Lower lobe of right lung (tissue), 2 donors: ENCODE data around the gene ZNF212. TPM values are rescaled to one million over a fixed set of nuclear protein-coding genes. Genes with fewer than 3 reads are reported as not detected.

ENCODE experiments used
- ATAC-seq, 2 donors: fragments of 200-7000 bp; cut with Tn5 transposase; one replicate each; pipeline ENCODE4 v1.9.1; 2020 to 2022; ENCODE audit warnings: mild to moderate bottlenecking in 2 of 2, moderate library complexity in 2 of 2
- DNase-seq: peaks from one replicate; pipeline ENCODE4 v3.0.0-alpha.2; 2020
- H3K27ac ChIP-seq: fragments of 200-600 bp; one replicate; pipeline ENCODE4 v1.8.0; 2022
- H3K27me3 ChIP-seq: fragments of 200-600 bp; one replicate; pipeline ENCODE4 v1.8.0; 2022; ENCODE audit warnings: low read depth
- H3K36me3 ChIP-seq: fragments of 200-600 bp; one replicate; pipeline ENCODE4 v1.8.0; 2022; ENCODE audit warnings: mild to moderate bottlenecking
- H3K4me1 ChIP-seq: fragments of 200-600 bp; one replicate; pipeline ENCODE4 v1.8.0; 2022
- H3K4me3 ChIP-seq: fragments of 200-600 bp; one replicate; pipeline ENCODE4 v1.8.0; 2022; ENCODE audit warnings: mild to moderate bottlenecking
- H3K9me3 ChIP-seq: fragments of 200-600 bp; one replicate; pipeline ENCODE4 v1.8.0; 2022
- intact Hi-C: fragments of 100-400 bp; cut with DNase I; formaldehyde crosslinking; loops from one replicate; pipeline ENCODE4 v1.11.0; 2022
- total RNA-seq: library from RNA; stranded (reverse); fragmentation: NEBNext Ultra II Directional; extraction: Animal tissue kit (Norgen Biotek cat#: 25700); gene quantifications from one replicate; pipeline ENCODE4 v1.2.1, GENCODE V29; 2021
- TF ChIP-seq, protein P1 (sequence below): fragments of 200-600 bp; IDR thresholded peaks from one replicate; pipeline ENCODE4 v1.8.0; 2022; ENCODE audit warnings: antibody characterized with exemption, mild to moderate bottlenecking
- donor health status: DM: no; HTN: yes; CAD: no; lungs with severe emphysema.

ZNF212 gene
- total RNA-seq, 1 donor from 2014 or later = 10.5 TPM

DNA sequence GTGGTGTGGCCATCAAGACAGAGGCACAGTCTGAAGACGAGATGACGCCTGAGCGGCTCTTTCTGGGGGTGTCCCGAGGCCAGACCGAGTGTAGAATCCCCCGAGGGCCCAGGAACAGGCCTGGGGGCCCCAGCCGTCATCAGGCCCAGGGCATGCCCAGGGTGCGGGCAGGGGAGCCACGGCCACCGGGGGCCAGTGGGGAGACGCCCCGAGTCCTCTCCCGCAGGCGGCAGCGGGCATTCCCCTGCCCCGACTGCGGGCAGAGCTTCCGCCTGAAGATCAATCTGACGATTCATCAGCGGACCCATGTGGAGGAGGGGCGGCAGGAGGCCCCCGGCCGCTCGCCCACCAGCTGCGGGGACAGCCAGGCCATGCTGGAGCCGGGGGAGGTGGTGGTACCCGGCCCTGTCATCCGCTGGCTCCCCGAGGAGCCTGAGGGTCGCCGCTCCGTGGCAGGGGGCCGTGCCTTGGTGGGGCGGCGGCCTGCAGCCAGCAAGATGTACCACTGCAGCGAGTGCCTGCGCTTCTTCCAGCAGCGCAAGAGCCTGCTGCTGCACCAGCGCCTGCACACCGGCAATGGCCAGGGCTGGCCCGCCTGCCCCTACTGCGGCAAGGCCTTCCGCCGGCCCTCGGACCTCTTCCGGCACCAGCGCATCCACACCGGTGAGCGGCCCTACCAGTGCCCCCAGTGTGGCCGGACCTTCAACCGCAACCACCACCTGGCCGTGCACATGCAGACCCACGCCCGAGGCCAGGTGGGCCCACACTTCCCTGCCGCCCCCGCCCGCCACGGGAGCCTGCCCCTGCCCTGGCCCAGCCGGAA is 42.3 kb downstream of the ZNF212 start:
- H3K27ac ChIP-seq = no peak overlapping the region
- TF ChIP-seq, protein P1, sequence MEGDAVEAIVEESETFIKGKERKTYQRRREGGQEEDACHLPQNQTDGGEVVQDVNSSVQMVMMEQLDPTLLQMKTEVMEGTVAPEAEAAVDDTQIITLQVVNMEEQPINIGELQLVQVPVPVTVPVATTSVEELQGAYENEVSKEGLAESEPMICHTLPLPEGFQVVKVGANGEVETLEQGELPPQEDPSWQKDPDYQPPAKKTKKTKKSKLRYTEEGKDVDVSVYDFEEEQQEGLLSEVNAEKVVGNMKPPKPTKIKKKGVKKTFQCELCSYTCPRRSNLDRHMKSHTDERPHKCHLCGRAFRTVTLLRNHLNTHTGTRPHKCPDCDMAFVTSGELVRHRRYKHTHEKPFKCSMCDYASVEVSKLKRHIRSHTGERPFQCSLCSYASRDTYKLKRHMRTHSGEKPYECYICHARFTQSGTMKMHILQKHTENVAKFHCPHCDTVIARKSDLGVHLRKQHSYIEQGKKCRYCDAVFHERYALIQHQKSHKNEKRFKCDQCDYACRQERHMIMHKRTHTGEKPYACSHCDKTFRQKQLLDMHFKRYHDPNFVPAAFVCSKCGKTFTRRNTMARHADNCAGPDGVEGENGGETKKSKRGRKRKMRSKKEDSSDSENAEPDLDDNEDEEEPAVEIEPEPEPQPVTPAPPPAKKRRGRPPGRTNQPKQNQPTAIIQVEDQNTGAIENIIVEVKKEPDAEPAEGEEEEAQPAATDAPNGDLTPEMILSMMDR = no peak
- intact Hi-C loops = no loop called here
- H3K4me1 ChIP-seq = peaks cover 14% of the 10 kb centered on the region
- no peaks in the 10 kb centered on the region for H3K9me3 ChIP-seq
- no peak for DNase-seq
- no peak for ATAC-seq
- peaks cover 45% of the 10 kb centered on the region for H3K36me3 ChIP-seq
- no peaks in the 10 kb centered on the region for H3K27me3 ChIP-seq
- no peak overlapping the region for H3K4me3 ChIP-seq

- H3K4me3 ChIP-seq = no peak overlapping the region
- H3K4me1 ChIP-seq = peaks cover 14% of the 10 kb centered on the region
- H3K27me3 ChIP-seq = no peaks in the 10 kb centered on the region
- DNase-seq = no peak
- no peak overlapping the region for H3K27ac ChIP-seq
- H3K9me3 ChIP-seq = no peaks in the 10 kb centered on the region
- TF ChIP-seq, protein P1 = no peak
- ATAC-seq = no peak
- H3K36me3 ChIP-seq = peaks cover 41% of the 10 kb centered on the region
- intact Hi-C loops = no loop called here
These were observed 42.8 kb downstream of the ZNF212 start for GRCh38 chr7:149282331-149282655.

GRCh38 chr7:149283321-149283720 is 43.9 kb downstream of the ZNF212 start:
- TF ChIP-seq, protein P1 = no peak
- H3K27me3 ChIP-seq = no peaks in the 10 kb centered on the region
- H3K4me1 ChIP-seq = peaks cover 14% of the 10 kb centered on the region
- intact Hi-C loops = no loop called here
- no peak overlapping the region for H3K4me3 ChIP-seq
- H3K36me3 ChIP-seq = peaks cover 31% of the 10 kb centered on the region
- H3K27ac ChIP-seq = no peak overlapping the region
- ATAC-seq (no peak), DNase-seq (no peak)
- H3K9me3 ChIP-seq = no peaks in the 10 kb centered on the region

- Histone ChIP-seq H3K4me3 (peak overlapping the region; percentile 72), H3K4me1 (peaks cover 14% of the 10 kb centered on the region), H3K27ac (no peak overlapping the region), H3K36me3 (peaks cover 21% of the 10 kb centered on the region), H3K9me3 (no peaks in the 10 kb centered on the region), H3K27me3 (no peaks in the 10 kb centered on the region)
- DNase-seq (no peak), ATAC-seq (no peak)
- TF ChIP-seq, protein P1 = no peak
- intact Hi-C loops = no loop called here
These were observed 44.9 kb downstream of the ZNF212 start for GRCh38 chr7:149284343-149284742.

DNA sequence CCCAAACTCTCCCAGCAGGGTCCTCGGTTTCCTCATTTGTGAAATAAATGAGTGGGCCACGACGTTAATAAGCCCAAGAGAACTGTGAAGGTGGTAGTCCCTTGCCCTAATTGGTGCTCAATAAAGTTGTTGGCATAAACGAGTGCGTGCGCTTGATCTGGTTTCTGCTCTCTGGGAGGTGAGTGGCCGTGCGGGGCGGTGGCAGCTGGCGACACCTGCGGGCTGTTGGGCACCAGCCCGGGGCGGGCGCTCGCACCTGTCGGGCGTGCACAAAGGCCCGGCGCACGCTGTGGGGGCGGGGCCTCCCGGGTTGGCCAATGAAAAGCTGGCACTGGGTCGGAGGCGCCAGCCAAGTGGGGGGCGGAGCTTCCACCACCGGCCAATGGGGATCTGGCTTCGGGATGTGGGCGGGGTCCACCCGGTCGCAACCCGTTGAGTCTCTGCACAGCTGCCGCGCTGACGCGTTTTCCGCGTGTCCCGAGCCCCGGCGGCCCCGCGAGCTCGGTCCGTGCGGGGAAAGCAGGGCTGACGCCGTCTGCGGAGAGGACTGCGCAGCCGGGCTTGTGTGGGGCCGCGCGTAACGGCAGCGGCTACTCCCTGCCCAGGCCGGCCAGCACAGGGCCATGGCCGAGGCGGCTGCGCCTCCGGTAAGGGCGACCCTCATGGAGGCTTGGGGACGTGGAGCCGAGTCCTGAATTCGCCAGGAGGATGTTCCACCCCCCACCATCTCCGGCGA is 45.6 kb downstream of the ZNF212 start:
- TF ChIP-seq, protein P1 = no peak
- Histone ChIP-seq H3K4me1 (peaks cover 14% of the 10 kb centered on the region), H3K4me3 (peak overlapping the region; percentile 72), H3K27ac (no peak overlapping the region), H3K36me3 (peaks cover 19% of the 10 kb centered on the region), H3K27me3 (no peaks in the 10 kb centered on the region), H3K9me3 (no peaks in the 10 kb centered on the region)
- peak; percentile 96 for DNase-seq
- ATAC-seq = peak; percentile 98 to 99
- intact Hi-C loops = no loop called here
